ENCODE data around the gene CRCP.

CRCP gene

DNA sequence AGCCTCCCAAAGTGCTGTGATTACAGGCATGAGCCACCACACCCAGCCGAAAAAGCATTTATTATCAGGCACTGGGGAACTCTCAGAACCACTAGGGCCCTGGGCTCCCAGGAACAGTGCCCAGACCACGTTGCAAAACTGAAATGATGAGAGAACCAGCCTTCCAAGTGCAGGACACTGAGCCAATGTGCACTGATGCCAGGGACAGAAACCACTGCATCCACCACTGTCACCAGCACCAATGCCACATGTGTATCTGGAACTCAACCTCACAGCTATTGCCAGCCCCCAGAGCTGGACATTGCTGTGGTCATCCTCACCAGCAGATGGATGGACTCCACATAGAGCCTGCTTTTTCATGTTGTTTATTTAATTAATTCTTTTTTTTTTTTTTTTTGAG is 62.3 kb downstream of the CRCP start:
- H3K4me3 ChIP-seq (ENCODE audit: low read length) = no peak overlapping the region
- TF ChIP-seq CTCF (conservative IDR thresholded peaks at IDR 0.05; ENCODE audit: low read depth, low read length) = no peak
- DNase-seq (ENCODE audit: low read depth) = no peak

DNA sequence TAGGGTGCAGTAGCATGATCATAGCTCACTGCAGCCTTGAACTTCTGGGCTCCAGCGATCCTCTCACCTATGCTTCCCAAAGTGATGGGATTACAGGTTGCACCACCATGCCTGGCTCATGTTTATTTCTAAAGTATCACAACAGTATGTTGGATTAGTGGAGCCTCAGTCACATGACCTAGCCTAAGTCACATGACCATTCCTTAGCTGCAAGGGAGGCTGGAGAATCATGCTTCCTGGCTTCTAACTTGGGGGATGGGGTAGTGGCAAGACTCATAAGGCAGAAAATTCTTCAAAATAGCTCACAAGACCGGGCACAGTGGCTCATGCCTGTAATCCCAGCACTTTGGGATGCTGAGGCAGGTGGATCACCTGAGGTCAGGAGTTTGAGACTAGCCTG is 63.6 kb downstream of the CRCP start:
- no peak for DNase-seq (ENCODE audit: low read depth)
- no peak for TF ChIP-seq CTCF (conservative IDR thresholded peaks at IDR 0.05; ENCODE audit: low read depth, low read length)
- no peak overlapping the region for H3K4me3 ChIP-seq (ENCODE audit: low read length)

- no peak for TF ChIP-seq CTCF (conservative IDR thresholded peaks at IDR 0.05; ENCODE audit: low read depth, low read length)
- H3K4me3 ChIP-seq (ENCODE audit: low read length) = no peak overlapping the region
These were observed 66.7 kb downstream of the CRCP start for GRCh38 chr7:66181329-66181728.

DNA sequence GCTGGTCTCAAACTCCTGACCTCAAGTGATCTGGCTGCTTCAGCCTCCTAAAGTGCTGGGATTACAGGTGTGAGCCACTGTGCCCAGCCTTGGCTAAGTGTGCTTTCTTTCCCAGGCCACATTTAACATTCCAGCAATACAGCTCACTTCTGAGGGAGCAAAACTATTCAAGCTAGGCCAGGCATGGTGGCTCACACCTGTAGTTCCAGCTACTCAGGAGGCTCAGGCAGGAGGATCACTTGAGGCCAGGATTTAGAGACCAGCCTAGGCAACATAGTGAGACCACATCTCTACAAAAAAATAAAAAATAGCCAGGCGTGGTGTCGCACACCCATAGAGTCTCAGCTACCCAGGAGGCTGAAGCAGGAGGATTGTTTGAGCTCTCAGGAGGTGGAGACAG is 67.2 kb downstream of the CRCP start:
- no peak overlapping the region for H3K4me3 ChIP-seq (ENCODE audit: low read length)
- DNase-seq (ENCODE audit: low read depth) = no peak

More at GRCh38 chr7:66181329-66181728, 66.7 kb downstream of the CRCP start:
- DNase-seq (ENCODE audit: low read depth) = no peak

DNA sequence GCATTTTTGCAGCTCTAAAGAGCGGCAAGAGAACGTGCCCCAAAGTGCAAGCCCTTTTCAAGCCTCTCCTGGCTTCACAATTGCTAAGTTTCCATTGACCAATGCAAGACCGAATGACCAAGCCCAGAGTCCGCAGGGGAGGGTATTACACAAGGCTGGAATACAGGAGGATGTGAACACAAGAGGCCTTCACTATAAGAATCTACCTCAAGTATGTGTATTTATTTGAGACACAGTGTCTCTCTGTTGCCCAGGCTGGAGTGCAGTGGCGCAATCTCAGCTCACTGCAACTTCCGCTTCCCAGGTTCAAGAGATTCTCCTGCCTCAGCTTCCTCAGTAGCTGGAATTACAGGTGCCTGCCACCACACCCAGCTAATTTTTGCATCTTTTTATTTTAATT is 68.3 kb downstream of the CRCP start:
- H3K4me3 ChIP-seq (ENCODE audit: low read length) = no peak overlapping the region
- TF ChIP-seq CTCF (conservative IDR thresholded peaks at IDR 0.05; ENCODE audit: low read depth, low read length) = no peak
- DNase-seq (ENCODE audit: low read depth) = no peak

More for the DNA sequence above, 67.2 kb downstream of the CRCP start:
- no peak for TF ChIP-seq CTCF (conservative IDR thresholded peaks at IDR 0.05; ENCODE audit: low read depth, low read length)

GRCh38 chr7:66183700-66184099 is 69.1 kb downstream of the CRCP start:
- peak; percentile 90 for DNase-seq (ENCODE audit: low read depth)
- TF ChIP-seq CTCF (conservative IDR thresholded peaks at IDR 0.05; ENCODE audit: low read depth, low read length) = no peak
- no peak overlapping the region for H3K4me3 ChIP-seq (ENCODE audit: low read length)

DNA sequence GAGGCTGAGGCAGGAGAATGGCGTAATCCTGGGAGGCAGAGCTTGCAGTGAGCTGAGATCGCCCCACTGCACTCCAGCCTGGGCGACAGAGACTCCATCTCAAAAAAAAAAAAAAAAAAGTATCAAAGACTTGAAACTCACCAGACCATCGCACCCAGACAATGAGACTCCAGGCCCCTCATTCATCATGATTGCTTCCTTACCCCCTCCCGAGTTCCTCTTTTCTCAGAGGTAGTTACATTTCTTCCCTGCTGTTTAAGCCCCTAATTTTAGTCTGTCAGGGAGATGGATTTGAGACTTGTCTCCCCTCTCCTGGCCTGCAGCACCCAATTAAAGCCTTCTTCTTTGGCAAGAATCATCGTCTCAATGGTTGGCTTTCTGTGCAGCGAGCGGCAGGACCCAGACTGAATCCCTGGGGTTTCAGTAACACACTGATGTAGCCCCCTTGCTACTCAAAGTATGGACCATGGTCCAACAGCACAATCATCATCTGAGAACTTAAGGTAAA is 71.1 kb downstream of the CRCP start:
- H3K4me3 ChIP-seq (ENCODE audit: low read length) = no peak overlapping the region
- no peak for TF ChIP-seq CTCF (conservative IDR thresholded peaks at IDR 0.05; ENCODE audit: low read depth, low read length)
- no peak for DNase-seq (ENCODE audit: low read depth)

Measured in retinal pigment epithelial cell (primary cell).